ENCODE data around the gene GRID1.
"Not testable (repeated sequence)": the region's sequence is repeated elsewhere in the genome, so short reads cannot be mapped to it uniquely, and the experiment has no call there.

GRID1 gene

DNA sequence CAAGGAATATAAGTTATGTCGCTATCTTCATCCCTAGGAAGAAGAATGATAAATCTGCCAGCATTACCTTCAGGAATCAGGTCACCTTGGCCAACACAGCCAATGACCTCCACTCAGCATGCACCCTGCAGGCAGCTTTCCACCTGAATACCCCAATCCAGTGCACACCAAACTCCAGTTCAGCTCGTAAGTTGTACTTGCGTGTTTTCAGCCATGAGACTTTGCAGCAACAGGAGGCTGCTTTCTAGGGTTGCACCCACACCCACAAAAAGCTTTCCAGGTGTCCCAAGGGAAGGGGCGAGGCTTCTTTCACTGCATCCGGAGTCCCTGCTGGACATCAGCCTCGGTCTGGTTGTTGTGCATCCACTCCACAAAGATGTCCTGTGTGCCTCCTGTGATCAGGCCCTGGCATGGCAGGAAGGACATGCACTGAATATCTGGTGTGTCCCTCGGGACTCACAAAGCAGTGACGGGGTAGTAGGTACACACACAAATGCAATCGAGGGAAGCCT, 282.9 kb downstream of the GRID1 start:
- no peak for DNase-seq (ENCODE audit: low spot score)

DNA sequence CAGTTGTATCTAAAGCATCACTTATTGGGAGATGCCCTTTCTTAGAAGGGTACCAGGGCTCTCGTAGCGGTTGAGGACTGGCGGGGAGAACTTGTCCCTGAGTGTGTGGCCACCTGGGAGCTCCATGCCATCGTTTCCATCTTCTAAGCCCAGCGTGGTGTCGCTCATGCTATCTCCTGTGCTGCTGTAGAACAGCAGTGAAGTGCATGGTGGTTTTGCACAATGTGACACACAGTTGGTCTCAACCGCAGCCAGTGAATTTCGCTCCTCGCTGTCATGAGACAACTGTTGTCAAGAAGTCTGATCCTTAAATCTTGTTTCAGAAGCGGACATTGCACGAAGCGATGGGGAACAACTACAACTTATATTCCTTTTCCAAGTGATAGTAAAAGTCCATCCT, 283.4 kb downstream of the GRID1 start:
- no peak for DNase-seq (ENCODE audit: low spot score)

GRCh38 chr10:86082556-86082955, 284.0 kb downstream of the GRID1 start:
- DNase-seq (ENCODE audit: low spot score), result no peak

DNA sequence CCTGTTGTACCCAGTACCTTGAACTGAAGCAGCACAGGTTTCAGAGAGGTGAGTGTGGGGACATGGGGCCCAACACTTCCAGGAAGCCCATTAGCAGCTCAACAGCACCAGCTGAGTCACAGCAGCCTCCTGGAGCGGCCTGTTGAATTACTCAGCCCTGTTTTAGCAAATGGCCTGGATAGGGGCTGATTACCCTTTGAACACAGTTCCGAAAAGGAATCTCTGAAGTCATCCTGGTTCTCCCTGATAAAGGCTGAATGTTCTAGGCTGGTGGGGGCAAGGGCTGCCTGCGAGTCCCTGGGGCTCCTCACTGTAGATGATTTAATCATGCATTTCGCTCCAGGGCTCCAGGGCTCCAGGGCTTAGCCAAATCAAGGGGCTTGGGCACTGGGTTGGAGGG, 287.5 kb downstream of the GRID1 start:
- no peak for DNase-seq (ENCODE audit: low spot score)

DNA sequence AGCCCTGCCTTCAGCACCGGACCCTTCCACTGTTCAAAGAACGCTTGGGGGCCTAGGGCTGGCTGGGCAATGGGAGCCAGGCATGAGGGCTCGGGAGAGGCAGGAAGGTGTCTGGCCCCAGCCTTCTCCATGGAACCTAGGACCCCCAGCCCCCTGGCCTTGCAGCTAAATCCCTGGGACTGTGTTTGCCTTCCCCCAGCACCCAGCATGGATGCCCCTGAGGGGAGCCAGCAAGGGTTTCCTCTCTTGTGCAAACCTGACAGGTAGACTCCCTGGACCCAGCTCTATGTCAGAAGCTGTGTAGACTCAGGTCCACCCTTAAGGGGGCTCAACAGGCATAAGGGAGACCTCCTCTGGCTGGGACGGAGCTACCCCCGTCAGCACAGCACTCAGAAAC, 288.0 kb downstream of the GRID1 start:
- DNase-seq (ENCODE audit: low spot score), result no peak

GRCh38 chr10:86077871-86078638, 288.5 kb downstream of the GRID1 start:
- no peak for DNase-seq (ENCODE audit: low spot score)

DNA sequence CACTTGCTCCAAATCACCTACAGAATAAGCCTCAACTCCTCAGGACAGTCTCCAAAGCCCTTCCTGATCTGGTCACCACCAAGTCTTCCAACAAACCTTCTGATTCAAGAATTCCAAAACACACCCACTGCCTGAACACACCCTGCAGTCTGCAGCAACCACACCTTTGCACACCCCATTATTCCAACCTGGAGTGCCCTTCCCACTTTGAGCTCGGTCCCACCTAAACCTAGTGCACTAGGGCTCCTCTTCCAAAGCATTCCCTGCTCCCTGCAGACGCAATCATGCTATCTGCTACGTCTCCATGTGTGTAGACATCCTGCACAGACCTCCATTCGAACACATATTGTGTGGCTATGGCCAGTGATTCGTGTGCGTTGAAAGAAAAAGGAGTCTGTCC, 289.3 kb downstream of the GRID1 start:
- DNase-seq (ENCODE audit: low spot score), result no peak

GRCh38 chr10:86076497-86076896, 290.1 kb downstream of the GRID1 start:
- DNase-seq (ENCODE audit: low spot score), result not testable (repeated sequence)

DNA sequence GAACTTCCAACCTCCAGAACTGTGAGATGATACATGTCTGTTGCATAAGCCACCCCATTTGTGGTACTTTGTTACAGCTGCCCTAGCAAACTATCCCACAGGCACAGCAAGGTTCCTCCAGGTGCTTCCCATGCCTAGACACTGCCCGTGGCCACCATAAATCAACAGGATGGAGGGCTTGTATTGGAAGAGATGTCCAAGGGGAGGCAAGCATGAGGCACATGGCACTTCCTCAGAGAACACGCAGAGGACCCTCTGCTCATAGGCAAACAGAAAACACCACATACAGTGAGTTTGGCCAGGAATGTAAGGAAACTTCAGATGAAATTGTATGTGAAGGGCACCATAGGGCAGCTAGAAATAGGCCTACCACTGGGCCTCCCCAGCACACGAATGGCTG, 291.1 kb downstream of the GRID1 start:
- no peak for DNase-seq (ENCODE audit: low spot score)

- DNase-seq (ENCODE audit: low spot score), result no peak
Measured at GRCh38 chr10:86074294-86074693, 292.3 kb downstream of the GRID1 start.

DNA sequence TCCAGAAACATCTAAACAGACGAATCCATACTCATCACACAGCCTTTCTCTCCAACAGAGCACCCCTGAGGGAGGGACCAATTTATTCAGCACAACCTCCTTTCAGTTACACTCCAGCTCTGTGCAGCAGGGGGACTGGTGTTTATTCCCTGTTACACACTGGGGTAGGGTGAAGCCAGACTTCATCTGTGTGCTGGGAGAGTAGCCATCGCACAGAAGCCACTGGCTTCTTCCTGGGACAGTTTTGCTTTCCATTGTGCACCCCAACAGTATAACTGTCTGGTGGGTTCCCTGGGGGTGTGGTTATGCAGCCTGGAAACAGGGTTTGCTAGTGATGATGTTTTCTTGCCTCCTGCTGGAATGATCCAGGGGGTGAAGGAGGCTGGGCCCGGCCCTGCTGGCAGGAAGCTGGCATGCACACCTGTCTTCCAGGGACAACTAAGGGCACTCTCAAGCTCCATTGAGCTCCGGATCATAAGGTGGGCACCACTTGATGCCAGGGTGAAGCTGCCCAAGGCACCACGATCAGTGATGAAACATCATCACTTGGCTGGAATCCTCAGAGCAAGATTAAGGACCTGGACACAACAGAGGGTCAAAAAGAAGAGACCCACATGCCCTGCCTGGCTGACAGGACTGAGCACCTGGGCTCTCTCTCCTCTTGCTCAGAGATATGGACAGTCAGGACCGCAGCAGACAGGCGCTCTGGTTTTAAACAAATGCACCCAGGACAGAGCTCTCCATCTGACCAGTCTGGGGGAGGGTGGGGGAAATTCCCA, 293.2 kb downstream of the GRID1 start:
- DNase-seq (ENCODE audit: low spot score), result no peak

DNA sequence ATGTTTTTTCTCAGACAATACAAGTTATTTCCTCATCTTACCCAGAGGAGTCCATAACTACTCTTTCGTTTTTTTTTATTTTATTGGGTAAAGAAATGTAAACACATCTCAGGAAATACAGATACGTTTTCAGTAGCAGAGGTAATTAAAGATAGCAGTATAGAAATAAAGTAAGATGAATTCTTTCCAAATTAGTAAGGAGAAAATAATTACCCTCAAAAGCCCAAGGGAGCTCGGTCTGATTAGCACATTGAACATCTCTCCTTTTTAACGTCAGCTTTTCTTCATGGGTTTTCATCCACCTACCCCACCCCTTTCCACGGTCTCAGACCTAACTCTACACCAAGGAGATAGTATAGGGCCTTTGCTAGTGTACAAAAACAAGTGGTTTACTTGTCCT, 294.2 kb downstream of the GRID1 start:
- no peak for DNase-seq (ENCODE audit: low spot score)

- DNase-seq (ENCODE audit: low spot score), result no peak
Measured at GRCh38 chr10:86071758-86072157, 294.8 kb downstream of the GRID1 start.

DNA sequence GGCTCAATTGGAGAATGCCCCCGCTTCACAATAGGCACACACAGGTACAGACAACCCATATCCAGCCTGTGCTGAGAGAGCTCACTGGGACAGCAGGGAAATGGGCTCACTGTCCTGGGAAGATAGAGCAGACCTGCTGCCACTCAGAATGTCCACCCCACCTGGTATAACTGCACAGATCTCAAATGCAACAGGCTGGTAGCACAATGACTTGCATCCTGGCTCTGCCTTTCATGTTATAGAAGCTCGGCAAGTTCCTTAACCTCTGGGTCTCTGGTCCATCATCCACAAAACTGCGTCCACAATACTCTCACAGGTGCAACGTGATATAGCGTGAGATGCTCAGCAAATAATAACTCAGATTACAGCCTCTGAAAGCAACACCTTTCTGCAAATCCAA, 295.4 kb downstream of the GRID1 start:
- no peak for DNase-seq (ENCODE audit: low spot score)

DNA sequence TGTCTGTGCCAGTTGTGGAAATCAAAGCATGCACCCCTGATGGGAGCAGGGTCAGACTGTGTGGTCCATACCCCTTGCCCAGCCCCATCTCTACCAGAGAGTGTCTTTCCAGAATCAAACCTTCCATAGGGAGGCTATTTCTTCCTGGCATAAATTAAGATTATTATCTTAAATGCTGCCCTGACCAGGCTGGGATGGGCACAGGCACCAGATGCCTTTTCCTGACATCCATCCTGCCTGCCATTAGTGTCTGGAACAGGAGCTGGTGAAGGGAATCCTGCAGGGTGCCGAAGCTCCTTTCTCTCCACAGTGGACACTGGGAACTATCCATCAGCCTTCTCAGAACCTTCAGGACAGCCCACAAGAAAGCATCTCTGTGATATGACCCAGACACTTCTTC, 296.3 kb downstream of the GRID1 start:
- no peak for DNase-seq (ENCODE audit: low spot score)

- no peak for DNase-seq (ENCODE audit: low spot score)
Measured at GRCh38 chr10:86068231-86069054, 298.2 kb downstream of the GRID1 start.

DNA sequence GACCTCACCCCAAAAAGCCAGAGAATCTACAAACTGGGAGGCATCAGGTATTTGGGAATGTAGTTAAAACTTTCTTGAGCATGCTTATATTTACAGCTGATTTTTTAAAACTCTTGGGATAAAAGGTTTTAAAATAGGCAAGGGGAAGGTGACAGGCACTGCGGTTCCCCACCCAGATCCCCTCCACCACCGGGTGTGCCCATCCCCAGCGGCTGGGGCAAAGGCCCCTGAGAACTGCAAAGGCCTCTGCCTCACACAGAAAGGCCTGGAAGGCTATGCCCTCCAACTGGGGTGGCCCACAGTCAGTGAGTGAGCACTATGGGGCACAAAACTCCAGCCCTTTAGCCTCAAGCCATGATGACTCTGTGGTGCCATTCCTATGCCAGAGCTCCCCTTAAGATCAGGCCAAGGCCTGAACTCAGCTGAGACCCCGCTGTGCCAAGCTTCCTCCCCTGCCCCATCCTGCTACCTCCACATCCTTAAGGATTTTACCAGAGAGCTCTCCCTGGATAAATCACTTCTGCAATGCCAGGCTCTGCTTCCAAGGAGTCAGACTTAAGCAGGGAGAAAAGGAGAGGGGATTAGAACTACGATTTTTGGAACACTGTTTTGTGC, 299.1 kb downstream of the GRID1 start:
- no peak for DNase-seq (ENCODE audit: low spot score)

GRCh38 chr10:86066696-86067095, 299.9 kb downstream of the GRID1 start:
- DNase-seq (ENCODE audit: low spot score), result no peak

DNA sequence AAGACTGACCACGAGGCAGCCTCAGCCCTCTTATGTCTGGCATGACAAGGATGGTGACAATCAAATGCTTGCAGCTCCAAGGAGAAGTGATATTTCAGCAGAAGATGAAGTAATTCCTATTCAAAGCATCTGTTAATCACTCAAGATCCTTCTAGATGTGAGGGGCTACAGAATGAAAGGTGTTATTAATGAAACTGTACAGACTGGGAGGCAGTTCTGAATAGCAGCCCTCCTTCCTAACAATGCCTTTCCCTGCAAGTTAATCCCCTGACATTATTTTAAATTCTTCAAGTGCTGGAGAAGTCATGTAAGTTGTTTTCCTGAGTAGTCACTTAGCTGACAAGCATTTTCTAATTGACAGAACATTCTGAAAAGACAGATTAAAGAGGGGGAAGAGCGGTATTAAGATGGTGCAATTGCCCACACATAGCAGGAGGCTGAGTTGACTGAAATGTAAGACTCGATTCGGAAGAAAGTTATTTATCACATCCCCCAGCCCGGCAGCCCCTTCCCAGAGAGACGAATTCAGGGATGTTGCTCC, 300.8 kb downstream of the GRID1 start:
- DNase-seq (ENCODE audit: low spot score), result no peak

DNA sequence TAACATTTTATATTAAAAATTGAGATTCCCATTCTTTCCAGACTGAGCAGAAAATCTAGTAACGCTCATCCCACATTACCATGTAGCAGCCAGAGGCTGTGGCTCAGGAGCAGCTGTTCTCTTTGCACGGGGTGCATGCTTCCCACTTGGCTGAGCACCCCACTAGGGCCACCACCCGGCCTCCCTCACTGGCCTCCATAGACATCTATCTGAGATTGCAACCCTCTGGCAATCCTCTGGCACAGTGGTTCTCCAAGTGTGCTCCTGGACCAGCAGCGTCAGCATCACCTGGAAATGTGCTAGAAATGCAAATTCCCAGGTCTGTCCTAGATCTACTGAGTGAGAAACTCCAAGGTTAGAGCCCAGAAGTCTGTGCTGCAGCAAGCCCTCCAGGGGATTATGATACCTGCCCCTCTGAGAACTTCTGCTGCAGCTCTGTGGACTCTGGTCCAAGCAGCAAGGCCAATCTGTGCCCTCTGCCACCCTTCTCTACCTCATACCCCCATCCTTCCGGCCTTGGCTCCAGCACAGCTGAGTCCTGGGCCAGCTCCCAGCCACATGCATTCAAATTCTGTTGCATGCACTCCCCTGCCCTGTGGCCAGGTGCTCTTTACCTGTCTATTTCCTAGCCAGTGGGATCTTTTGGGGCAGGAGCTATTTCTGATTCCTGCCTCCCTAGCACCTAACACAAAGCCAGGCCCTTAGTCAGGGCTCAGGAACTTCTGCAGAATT, 301.5 kb downstream of the GRID1 start:
- no peak for DNase-seq (ENCODE audit: low spot score)

GRCh38 chr10:86064219-86064618, 302.4 kb downstream of the GRID1 start:
- DNase-seq (ENCODE audit: low spot score), result no peak

Data from cerebellar cortex (tissue), 1 donor.